H1 (cell line): ENCODE data around the gene TSPAN9. TPM values are rescaled to one million over a fixed set of nuclear protein-coding genes. Genes with fewer than 3 reads are reported as not detected.

Experiments
- CTCF ChIA-PET: fragments of 300-600 bp; sonication (Branson Sonifier 250); formaldehyde crosslinking; loops from one replicate; lab custom pipeline; 2021; ENCODE audit not compliant: partially characterized antibody; lab: Charles Lee
- POLR2A ChIA-PET: fragments of 300-600 bp; sonication (Branson Sonifier 250); formaldehyde crosslinking; loops from one replicate; lab custom pipeline; 2021; ENCODE audit warnings: inconsistent platforms; ENCODE audit not compliant: partially characterized antibody; lab: Charles Lee
- DNase-seq, 2 experiments: peaks; one replicate each; pipeline versions ENCODE4 v3.0.0 to v3.0.0-alpha.2; 2010 to 2022; ENCODE audit warnings: low spot score in 2 of 2, low read depth in 1 of 2, mixed read lengths in 1 of 2
- FAIRE-seq: peaks from 2 replicates; lab custom pipeline; 2011; peaks lifted over from hg19 to GRCh38; lab: Jason Lieb, UNC
- H2AFZ ChIP-seq: 2 replicates; pipeline ENCODE4 v1.8.1; 2012; ENCODE audit warnings: low read length, inconsistent platforms
- H2AK5ac ChIP-seq: 2 replicates; pipeline ENCODE4 v1.6.1; 2013; ENCODE audit warnings: low read depth, low read length
- H2BK120ac ChIP-seq: replicated peaks from 2 replicates; pipeline ENCODE3; 2013; ENCODE audit warnings: low read depth, low read length, inconsistent platforms
- H2BK12ac ChIP-seq: 2 replicates; pipeline ENCODE4 v1.6.1; 2013; ENCODE audit warnings: low read depth, low read length
- H2BK15ac ChIP-seq: 2 replicates; pipeline ENCODE4 v1.6.1; 2013; ENCODE audit warnings: low read length
- H2BK20ac ChIP-seq: 2 replicates; pipeline ENCODE4 v1.6.1; 2013; ENCODE audit warnings: low read length
- H2BK5ac ChIP-seq: 2 replicates; pipeline ENCODE4 v1.6.1; 2013; ENCODE audit warnings: low read depth, low read length
- H3K14ac ChIP-seq: 2 replicates; pipeline ENCODE4 v1.6.1; 2013; ENCODE audit warnings: inconsistent platforms; ENCODE audit not compliant: insufficient read length
- H3K18ac ChIP-seq: 2 replicates; pipeline ENCODE4 v1.6.1; 2013; ENCODE audit warnings: low read length; ENCODE audit errors: extremely low read depth
- H3K23ac ChIP-seq: 2 replicates; pipeline ENCODE4 v1.6.1; 2013; ENCODE audit warnings: inconsistent platforms; ENCODE audit not compliant: insufficient read length
- H3K23me2 ChIP-seq: 2 replicates; pipeline ENCODE4 v1.6.1; 2013; ENCODE audit warnings: low read depth, low read length
- H3K27ac ChIP-seq: 2 replicates; pipeline ENCODE4 v1.6.1; 2011; ENCODE audit warnings: low read depth, low read length, inconsistent platforms
- H3K27me3 ChIP-seq, 4 experiments: replicated peaks in 1 of 4; 1 replicate in 1 of 4; 2 replicates in 3 of 4; pipeline versions ENCODE4 v1.6.1 to v1.8.1; 2011 to 2013; ENCODE audit warnings: low read length in 3 of 4, mild to moderate bottlenecking in 3 of 4, inconsistent platforms in 2 of 4, mixed read lengths in 2 of 4, moderate library complexity in 1 of 4; ENCODE audit not compliant: control insufficient read depth in 3 of 4, insufficient read depth in 3 of 4; ENCODE audit errors: extremely low read depth in 1 of 4
- H3K36me3 ChIP-seq, 4 experiments: 2 replicates each; pipeline versions ENCODE4 v1.6.1 to v1.8.1; 2011 to 2013; ENCODE audit warnings: mild to moderate bottlenecking in 4 of 4, low read length in 3 of 4, moderate library complexity in 2 of 4, control low read depth in 1 of 4, inconsistent platforms in 1 of 4; ENCODE audit not compliant: insufficient read depth in 4 of 4, control insufficient read depth in 2 of 4
- H3K4ac ChIP-seq: replicated peaks from 2 replicates; pipeline ENCODE3; 2013; ENCODE audit warnings: low read length, low read depth, mixed read lengths, inconsistent platforms; ENCODE audit not compliant: insufficient read length
- H3K4me1 ChIP-seq, 4 experiments: replicated peaks in 1 of 4; 1 replicate in 1 of 4; 2 replicates in 3 of 4; pipeline versions ENCODE4 v1.6.1 to v1.8.1; 2011 to 2013; ENCODE audit warnings: low read length in 3 of 4, inconsistent platforms in 2 of 4, mixed read lengths in 1 of 4; ENCODE audit not compliant: insufficient read depth in 4 of 4, control insufficient read depth in 3 of 4
- H3K4me2 ChIP-seq, 2 experiments: 2 replicates each; pipeline versions ENCODE4 v1.6.1 to v1.8.1; 2011 to 2013; ENCODE audit warnings: low read depth in 2 of 2, low read length in 2 of 2, control low read depth in 1 of 2, inconsistent platforms in 1 of 2, mild to moderate bottlenecking in 1 of 2; ENCODE audit not compliant: insufficient read depth in 1 of 2
- H3K4me3 ChIP-seq, 4 experiments: fragments of 200-600, 300-600 bp in 1 of 4; sonication (generic), shearing (Covaris generic), sonication (Bioruptor Twin) in 1 of 4; 2 replicates each; pipeline versions ENCODE4 v1.5.1 to v1.8.1; 2011 to 2016; ENCODE audit warnings: low read length in 4 of 4, low read depth in 3 of 4, control low read depth in 2 of 4, inconsistent platforms in 2 of 4, mild to moderate bottlenecking in 2 of 4, mixed read lengths in 1 of 4, moderate library complexity in 1 of 4; ENCODE audit not compliant: insufficient read depth in 2 of 4; ENCODE audit errors: extremely low read depth in 1 of 4
- H3K56ac ChIP-seq: replicated peaks from 2 replicates; pipeline ENCODE3; 2013; ENCODE audit warnings: low read depth, mild to moderate bottlenecking, mixed read lengths, low read length, inconsistent platforms; ENCODE audit not compliant: insufficient read length
- H3K79me1 ChIP-seq: 2 replicates; pipeline ENCODE4 v1.6.1; 2013; ENCODE audit warnings: low read depth, low read length, control low read depth
- H3K79me2 ChIP-seq, 2 experiments: 2 replicates each; pipeline versions ENCODE4 v1.6.1 to v1.8.1; 2012 to 2013; ENCODE audit warnings: low read length in 2 of 2, mild to moderate bottlenecking in 2 of 2, inconsistent platforms in 1 of 2; ENCODE audit not compliant: insufficient read depth in 2 of 2, control insufficient read depth in 1 of 2
- H3K9ac ChIP-seq, 4 experiments: replicated peaks in 1 of 4; 1 replicate in 1 of 4; 2 replicates in 3 of 4; pipeline versions ENCODE4 v1.6.1 to v1.8.1; 2011 to 2013; ENCODE audit warnings: low read depth in 3 of 4, low read length in 3 of 4, control low read depth in 2 of 4, mild to moderate bottlenecking in 2 of 4, moderate library complexity in 2 of 4, inconsistent platforms in 1 of 4; ENCODE audit errors: extremely low read depth in 1 of 4
- H3K9me3 ChIP-seq, 2 experiments: 2 replicates each; pipeline versions ENCODE4 v1.6.1 to v1.8.1; 2012 to 2013; ENCODE audit warnings: mild to moderate bottlenecking in 2 of 2, moderate library complexity in 2 of 2, control low read depth in 1 of 2, inconsistent platforms in 1 of 2, low read depth in 1 of 2, low read length in 1 of 2, mixed read lengths in 1 of 2; ENCODE audit not compliant: insufficient read depth in 2 of 2
- H4K20me1 ChIP-seq, 2 experiments: replicated peaks in 1 of 2; 2 replicates each; pipeline versions ENCODE3 to v1.8.1; 2011 to 2013; ENCODE audit warnings: inconsistent platforms in 2 of 2, low read length in 2 of 2, mild to moderate bottlenecking in 1 of 2; ENCODE audit not compliant: insufficient read depth in 2 of 2, control insufficient read depth in 1 of 2
- H4K5ac ChIP-seq: 2 replicates; pipeline ENCODE4 v1.6.1; 2013; ENCODE audit warnings: low read length, low read depth, mixed read lengths, inconsistent platforms; ENCODE audit not compliant: insufficient read length
- H4K8ac ChIP-seq: 2 replicates; pipeline ENCODE4 v1.8.0; 2013; ENCODE audit warnings: mild to moderate bottlenecking, moderate library complexity, low read length, inconsistent platforms; ENCODE audit not compliant: insufficient read depth; ENCODE audit errors: extremely low read depth
- H4K91ac ChIP-seq: replicated peaks from 2 replicates; pipeline ENCODE3; 2013; ENCODE audit warnings: low read length, mixed read lengths, inconsistent platforms; ENCODE audit not compliant: insufficient read length
- KDM1A ChIP-seq: fragments of 200-600, 300-600 bp; sonication (generic); IDR thresholded peaks from 2 replicates; pipeline ENCODE4 v1.7.1; 2016; ENCODE audit warnings: mild to moderate bottlenecking, low read length, borderline replicate concordance
- KDM4A ChIP-seq: IDR thresholded peaks from one replicate; pipeline ENCODE4 v1.7.1; 2012; ENCODE audit warnings: low read depth, mild to moderate bottlenecking, moderate library complexity, low read length, inconsistent platforms; ENCODE audit not compliant: severe bottlenecking
- RAD21 ChIP-seq, 2 experiments: IDR thresholded peaks in 1 of 2; conservative IDR thresholded peaks in 1 of 2; 2 replicates each; pipeline ENCODE4 v1.6.1; 2011; ENCODE audit warnings: low read depth in 2 of 2, low read length in 2 of 2, improper control_type of control experiment in 1 of 2, inconsistent platforms in 1 of 2, mild to moderate bottlenecking in 1 of 2, moderate library complexity in 1 of 2
- TEAD4 ChIP-seq: IDR thresholded peaks from 2 replicates; pipeline ENCODE4 v1.6.1; 2012; ENCODE audit warnings: low read depth, low read length, inconsistent platforms, mixed read lengths
- YY1 ChIP-seq: IDR thresholded peaks from 2 replicates; pipeline ENCODE4 v1.6.1; 2011; ENCODE audit warnings: low read depth, mild to moderate bottlenecking, low read length
- ZNF274 ChIP-seq: IDR thresholded peaks from 2 replicates; pipeline ENCODE4 v1.7.0; 2012; ENCODE audit warnings: low read length, borderline replicate concordance; ENCODE audit errors: extremely low read depth
- WGBS, 2 experiments: shearing (Covaris generic) in 1 of 2; methylation state at CpG; one replicate each; pipeline versions ENCODE4 v1.1.6 to v1.1.7; 2013 to 2015; ENCODE audit warnings: low lambda C conversion rate in 2 of 2, mixed read lengths in 2 of 2, inconsistent platforms in 1 of 2, low coverage in 1 of 2, missing lambda C conversion rate in 1 of 2; ENCODE audit not compliant: insufficient replicate concordance in 2 of 2, insufficient coverage in 1 of 2, insufficient read length in 1 of 2; ENCODE audit errors: extremely low coverage in 1 of 2, missing lambda C conversion rate in 1 of 2; 5-methylcytosine and 5-hydroxymethylcytosine counted together
- polyA plus RNA-seq, 7 experiments: library from polyadenylated mRNA; depleted of rRNA in 3 of 7; stranded (reverse) in 5 of 7; unstranded in 2 of 7; fragments of >200 nt in 5 of 7; fragments of 200-250 nt in 2 of 7; gene quantifications; 1 replicate in 5 of 7; 2 replicates in 1 of 7; 4 replicates in 1 of 7; pipeline versions ENCODE4 v1.2.1 to v1.2.3, GENCODE V29; 2011 to 2013; ENCODE audit warnings: missing spikeins in 2 of 7, mixed read lengths in 2 of 7
- total RNA-seq: library from RNA; stranded (reverse); fragmentation: NEBNext Ultra II Directional; extraction: Animal tissue kit (Norgen Biotek cat#: 25700); gene quantifications from 2 replicates; pipeline ENCODE4 v1.2.1, GENCODE V29; 2021
- TF ChIP-seq, protein P1 (sequence below): IDR thresholded peaks from 2 replicates; pipeline ENCODE4 v1.6.1; 2011; ENCODE audit warnings: low read length, improper control_type of control experiment

The TSPAN9 gene
- total and polyA plus RNA-seq, 2 of the 8 experiments (the other 6 are each of a cell fraction or from before 2014, with no cell fraction given) = 11.5 to 29.1 TPM

DNA sequence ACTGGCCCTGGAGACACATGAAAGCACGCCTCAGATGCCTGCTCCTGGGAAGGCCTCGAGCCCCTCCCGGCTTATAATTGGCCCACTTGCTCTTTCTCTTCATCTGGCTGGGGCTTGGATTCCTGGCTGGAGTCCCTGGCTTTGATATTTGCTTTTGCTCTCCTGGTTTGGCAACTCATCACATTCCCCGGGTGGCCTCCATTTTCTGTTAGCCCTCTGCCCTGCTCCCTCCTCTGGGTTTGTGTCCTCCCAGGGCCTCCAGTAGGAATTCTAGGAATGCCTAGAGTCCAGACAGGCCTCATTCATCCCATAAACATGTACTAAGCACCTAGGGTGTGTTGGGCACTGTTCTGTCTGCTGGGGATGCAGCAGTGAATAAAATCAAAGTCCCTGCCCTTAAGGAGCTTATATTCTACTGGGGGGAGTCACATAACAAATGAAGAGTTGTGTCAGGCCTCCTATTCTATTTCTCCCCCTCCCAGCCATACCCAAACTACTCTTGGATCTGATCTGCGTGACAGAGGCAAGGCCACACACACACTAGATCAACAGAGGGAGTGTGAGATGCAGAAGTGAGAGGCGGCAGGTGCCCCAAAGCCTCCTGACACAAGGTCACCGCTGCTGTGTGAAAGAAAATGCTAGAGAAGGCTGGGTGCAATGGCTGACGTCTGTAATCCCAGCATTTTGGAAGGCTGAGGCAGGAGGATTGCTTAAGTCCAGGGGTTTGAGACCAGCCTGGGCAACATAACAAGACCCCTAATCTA lies 21.3 kb upstream of the TSPAN9 start:
- no peak overlapping the region for H2AFZ ChIP-seq
- TF ChIP-seq KDM1A (0 out of 2 replicates have a peak, but pooled peaks have one; percentile 37), TEAD4 (peak; percentile 90), RAD21 (IDR thresholded peaks at IDR 0.05 in 1 of 2, conservative IDR thresholded peaks at IDR 0.05 in 1 of 2; ENCODE audit: low read depth in 2 of 2, low read length in 2 of 2) (no peak), KDM4A (no peak), YY1 (peak; percentile 68; the same call in 1 of the 2 replicates), ZNF274 (no peak)
- TF ChIP-seq, protein P1, sequence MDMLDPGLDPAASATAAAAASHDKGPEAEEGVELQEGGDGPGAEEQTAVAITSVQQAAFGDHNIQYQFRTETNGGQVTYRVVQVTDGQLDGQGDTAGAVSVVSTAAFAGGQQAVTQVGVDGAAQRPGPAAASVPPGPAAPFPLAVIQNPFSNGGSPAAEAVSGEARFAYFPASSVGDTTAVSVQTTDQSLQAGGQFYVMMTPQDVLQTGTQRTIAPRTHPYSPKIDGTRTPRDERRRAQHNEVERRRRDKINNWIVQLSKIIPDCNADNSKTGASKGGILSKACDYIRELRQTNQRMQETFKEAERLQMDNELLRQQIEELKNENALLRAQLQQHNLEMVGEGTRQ = peak; percentile 43

More for the DNA sequence above, 21.3 kb upstream of the TSPAN9 start:
- no peak overlapping the region for H4K8ac ChIP-seq
- H3K18ac ChIP-seq = no peak overlapping the region
- H4K5ac ChIP-seq = no peak overlapping the region
- H3K14ac ChIP-seq = no peak overlapping the region
- H3K9ac ChIP-seq = no peak overlapping the region
- no peaks in the 10 kb centered on the region for H3K9me3 ChIP-seq
- no peak overlapping the region for H2BK120ac ChIP-seq
- H3K56ac ChIP-seq = no peak overlapping the region
- WGBS, 2 experiments = 81% methylated on average over 8 of the region's 8 CpGs; no CpG with 5 or more reads in 1 of the 2 experiments
- H3K4ac ChIP-seq = no peak overlapping the region
- no peak for DNase-seq
- POLR2A ChIA-PET = interaction anchor here (0.7 to 1.6 kb wide), 5 partner anchors 10 to 200 kb away, joined by 3 read pairs; partner anchors contain the start of gene TULP3
- H4K91ac ChIP-seq = no peak overlapping the region
- no peaks in the 10 kb centered on the region for H3K79me2 ChIP-seq
- H2BK12ac ChIP-seq = 0 out of 2 replicates have a peak overlapping the region, but pooled peaks have one; percentile 60
- 0 out of 2 replicates have a peak overlapping the region, but pooled peaks have one; percentile 75 for H2AK5ac ChIP-seq
- no peak overlapping the region; the same call in none of the 2 replicates for H2BK5ac ChIP-seq
- no peak overlapping the region for H3K27ac ChIP-seq
- no peaks in the 10 kb centered on the region for H3K23me2 ChIP-seq
- H3K4me2 ChIP-seq = no peak overlapping the region
- no peak overlapping the region for H3K4me3 ChIP-seq
- H3K36me3 ChIP-seq = no peaks in the 10 kb centered on the region
- H3K79me1 ChIP-seq = no peaks in the 10 kb centered on the region
- CTCF ChIA-PET = interaction anchor here (0.8 to 2.0 kb wide), 3 partner anchors 14 to 206 kb away, joined by 3 to 7 read pairs (median 7); no protein-coding TSS in a partner anchor
- peaks cover 0 to 6% (median 0%) of the 10 kb centered on the region in 4 experiments; a peak in 3 of 7 replicates for H3K4me1 ChIP-seq
- no peak overlapping the region for H3K23ac ChIP-seq
- H2BK15ac ChIP-seq = no peak overlapping the region
- no peaks in the 10 kb centered on the region for H4K20me1 ChIP-seq
- no peak overlapping the region for H2BK20ac ChIP-seq
- H3K27me3 ChIP-seq = no peaks in the 10 kb centered on the region; a peak in 1 of 7 replicates
- peak; percentile 45 for FAIRE-seq
